Upper lobe of right lung (tissue), 1 donor: ENCODE results near the gene FUT8. TPM values are rescaled to one million over a fixed set of nuclear protein-coding genes. Genes with fewer than 3 reads are reported as not detected.

Source experiments
- ATAC-seq: fragments of 200-7000 bp; cut with Tn5 transposase; one replicate; pipeline ENCODE4 v1.9.1; 2020; ENCODE audit warnings: mild to moderate bottlenecking, moderate library complexity
- DNase-seq: peaks from one replicate; pipeline ENCODE4 v3.0.0-alpha.2; 2020
- H3K27ac ChIP-seq: fragments of 200-600 bp; one replicate; pipeline ENCODE4 v1.8.0; 2022
- H3K27me3 ChIP-seq: fragments of 200-600 bp; one replicate; pipeline ENCODE4 v1.8.0; 2022; ENCODE audit warnings: mild to moderate bottlenecking
- H3K36me3 ChIP-seq: fragments of 200-600 bp; one replicate; pipeline ENCODE4 v1.8.0; 2022
- H3K4me1 ChIP-seq: fragments of 200-600 bp; one replicate; pipeline ENCODE4 v1.8.0; 2022
- H3K4me3 ChIP-seq: fragments of 200-600 bp; one replicate; pipeline ENCODE4 v1.8.0; 2022; ENCODE audit warnings: mild to moderate bottlenecking
- H3K9me3 ChIP-seq: fragments of 200-600 bp; one replicate; pipeline ENCODE4 v1.8.0; 2022
- intact Hi-C: fragments of 100-400 bp; cut with DNase I; formaldehyde crosslinking; loops from one replicate; pipeline ENCODE4 v1.11.0; 2022
- total RNA-seq: library from RNA; stranded (reverse); fragmentation: NEBNext Ultra II Directional; extraction: Animal tissue kit (Norgen Biotek cat#: 25700); gene quantifications from one replicate; pipeline ENCODE4 v1.2.1, GENCODE V29; 2021
- TF ChIP-seq, protein P1 (sequence below): fragments of 200-600 bp; IDR thresholded peaks from one replicate; pipeline ENCODE4 v1.8.0; 2022; ENCODE audit warnings: antibody characterized with exemption
- donor health status: DM: no; HTN: yes; CAD: no; lungs with severe emphysema.

Gene FUT8
- total RNA-seq, 1 donor from 2014 or later: 31.8 TPM

DNA sequence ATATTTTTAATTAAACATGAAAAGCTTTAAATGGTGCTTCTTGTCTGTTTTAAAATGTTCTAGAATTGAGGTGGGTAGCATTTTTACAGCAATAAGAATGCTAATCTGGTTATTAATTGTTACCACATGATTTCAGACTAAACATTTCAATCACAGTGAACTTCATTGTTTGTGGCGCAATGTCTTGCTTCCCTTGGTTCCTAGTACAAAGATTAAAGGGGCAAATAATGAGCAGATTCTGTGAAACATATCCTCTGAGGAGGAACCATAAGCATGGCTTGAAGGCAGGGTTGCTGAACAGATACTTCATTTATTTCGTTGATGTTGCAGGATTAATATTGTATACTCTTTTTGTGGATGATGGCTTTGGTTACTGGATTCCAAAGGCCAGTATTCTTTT is 162.1 kb downstream of the FUT8 start:
- TF ChIP-seq, protein P1, sequence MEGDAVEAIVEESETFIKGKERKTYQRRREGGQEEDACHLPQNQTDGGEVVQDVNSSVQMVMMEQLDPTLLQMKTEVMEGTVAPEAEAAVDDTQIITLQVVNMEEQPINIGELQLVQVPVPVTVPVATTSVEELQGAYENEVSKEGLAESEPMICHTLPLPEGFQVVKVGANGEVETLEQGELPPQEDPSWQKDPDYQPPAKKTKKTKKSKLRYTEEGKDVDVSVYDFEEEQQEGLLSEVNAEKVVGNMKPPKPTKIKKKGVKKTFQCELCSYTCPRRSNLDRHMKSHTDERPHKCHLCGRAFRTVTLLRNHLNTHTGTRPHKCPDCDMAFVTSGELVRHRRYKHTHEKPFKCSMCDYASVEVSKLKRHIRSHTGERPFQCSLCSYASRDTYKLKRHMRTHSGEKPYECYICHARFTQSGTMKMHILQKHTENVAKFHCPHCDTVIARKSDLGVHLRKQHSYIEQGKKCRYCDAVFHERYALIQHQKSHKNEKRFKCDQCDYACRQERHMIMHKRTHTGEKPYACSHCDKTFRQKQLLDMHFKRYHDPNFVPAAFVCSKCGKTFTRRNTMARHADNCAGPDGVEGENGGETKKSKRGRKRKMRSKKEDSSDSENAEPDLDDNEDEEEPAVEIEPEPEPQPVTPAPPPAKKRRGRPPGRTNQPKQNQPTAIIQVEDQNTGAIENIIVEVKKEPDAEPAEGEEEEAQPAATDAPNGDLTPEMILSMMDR: no peak
- Histone ChIP-seq H3K4me3 (no peak overlapping the region), H3K27me3 (no peaks in the 10 kb centered on the region), H3K4me1 (no peaks in the 10 kb centered on the region), H3K9me3 (no peaks in the 10 kb centered on the region), H3K27ac (no peak overlapping the region), H3K36me3 (no peaks in the 10 kb centered on the region)
- intact Hi-C loops: no loop called here
- no peak for ATAC-seq
- no peak for DNase-seq

DNA sequence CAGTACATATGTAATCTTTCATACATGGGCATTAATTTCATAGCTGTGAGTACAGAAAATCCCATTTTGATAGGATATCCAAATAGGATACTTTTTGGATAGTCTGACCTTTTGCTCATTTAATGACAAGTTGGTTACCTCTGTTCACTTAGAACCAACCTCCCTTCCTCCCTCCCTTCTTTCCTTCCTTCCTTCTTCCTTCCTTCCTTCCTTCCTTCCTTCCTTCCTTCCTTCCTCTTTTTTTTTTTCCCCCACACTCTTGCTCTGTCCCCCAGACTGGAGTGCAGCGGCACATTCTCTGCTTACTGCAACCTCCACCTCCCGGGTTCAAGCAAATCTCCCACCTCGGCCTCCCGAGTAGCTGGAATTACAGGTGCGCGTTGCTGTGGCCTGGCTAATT is 162.9 kb downstream of the FUT8 start:
- no peak for ATAC-seq

DNA sequence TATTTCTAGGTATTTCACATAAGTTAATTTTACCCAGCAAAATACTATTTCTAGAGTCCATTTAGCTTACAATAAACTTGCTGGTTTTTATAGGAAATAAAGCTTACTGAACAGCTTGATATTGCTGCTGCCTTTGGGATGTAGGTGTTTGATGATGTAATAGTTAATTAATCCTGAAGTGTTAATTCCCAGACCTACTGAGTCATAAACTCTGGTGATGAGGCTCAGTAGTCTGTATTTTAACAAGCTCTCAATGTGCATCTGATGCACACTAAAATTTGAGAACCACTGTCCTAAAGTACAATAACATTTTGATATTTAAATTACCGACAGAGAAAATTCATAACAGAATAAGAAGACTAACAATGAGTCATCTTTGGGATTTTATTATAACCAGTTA is 168.4 kb downstream of the FUT8 start:
- Histone ChIP-seq H3K27ac (no peak overlapping the region), H3K27me3 (no peaks in the 10 kb centered on the region), H3K4me1 (no peaks in the 10 kb centered on the region), H3K4me3 (no peak overlapping the region), H3K36me3 (no peaks in the 10 kb centered on the region), H3K9me3 (no peaks in the 10 kb centered on the region)
- DNase-seq (no peak), ATAC-seq (no peak)
- intact Hi-C loops: no loop called here
- TF ChIP-seq, protein P1: no peak

More for the DNA sequence above, 162.9 kb downstream of the FUT8 start:
- H3K9me3 ChIP-seq: no peaks in the 10 kb centered on the region
- DNase-seq: no peak
- H3K27ac ChIP-seq: no peak overlapping the region
- intact Hi-C loops: no loop called here
- no peaks in the 10 kb centered on the region for H3K36me3 ChIP-seq
- H3K4me3 ChIP-seq: no peak overlapping the region
- TF ChIP-seq, protein P1: no peak
- no peaks in the 10 kb centered on the region for H3K27me3 ChIP-seq
- no peaks in the 10 kb centered on the region for H3K4me1 ChIP-seq

GRCh38 chr14:65581378-65581777 is 168.8 kb downstream of the FUT8 start:
- intact Hi-C loops: no loop called here
- no peaks in the 10 kb centered on the region for H3K27me3 ChIP-seq
- H3K4me3 ChIP-seq: no peak overlapping the region
- ATAC-seq: no peak
- H3K9me3 ChIP-seq: no peaks in the 10 kb centered on the region
- no peaks in the 10 kb centered on the region for H3K36me3 ChIP-seq
- no peaks in the 10 kb centered on the region for H3K4me1 ChIP-seq
- no peak for DNase-seq
- TF ChIP-seq, protein P1: no peak
- H3K27ac ChIP-seq: no peak overlapping the region

GRCh38 chr14:65581799-65582198 is 169.3 kb downstream of the FUT8 start:
- DNase-seq (no peak), ATAC-seq (no peak)
- no peaks in the 10 kb centered on the region for H3K36me3 ChIP-seq
- TF ChIP-seq, protein P1: no peak
- no peak overlapping the region for H3K4me3 ChIP-seq
- intact Hi-C loops: no loop called here
- no peaks in the 10 kb centered on the region for H3K9me3 ChIP-seq
- H3K27me3 ChIP-seq: no peaks in the 10 kb centered on the region
- no peak overlapping the region for H3K27ac ChIP-seq
- H3K4me1 ChIP-seq: no peaks in the 10 kb centered on the region

DNA sequence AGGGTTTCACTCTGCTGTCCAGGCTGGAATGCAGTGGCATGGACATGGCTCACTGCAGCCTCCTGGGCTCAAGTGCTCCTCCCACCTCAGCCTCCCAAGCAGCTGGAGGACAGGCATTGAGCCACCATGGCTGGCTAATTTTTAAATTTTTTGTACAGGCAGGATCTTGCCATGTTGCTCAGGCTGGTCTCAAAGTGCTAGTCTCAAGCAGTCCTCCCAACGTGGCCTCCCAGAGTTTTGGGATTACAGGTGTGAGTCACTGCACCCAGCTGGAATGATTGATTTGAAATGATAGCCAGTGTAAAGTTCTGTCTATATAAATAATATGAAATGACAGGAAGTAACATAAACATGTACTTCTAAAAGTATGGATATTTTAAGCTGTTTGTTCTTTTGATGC is 172.7 kb downstream of the FUT8 start:
- no peak for DNase-seq
- Histone ChIP-seq H3K4me1 (no peaks in the 10 kb centered on the region), H3K36me3 (no peaks in the 10 kb centered on the region), H3K9me3 (no peaks in the 10 kb centered on the region), H3K27ac (no peak overlapping the region), H3K4me3 (no peak overlapping the region), H3K27me3 (no peaks in the 10 kb centered on the region)
- ATAC-seq: no peak
- intact Hi-C loops: no loop called here
- TF ChIP-seq, protein P1: no peak
